Hepatocyte (in vitro differentiated cells): Measurements from ENCODE around the gene MEIOSIN. TPM values are rescaled to one million over a fixed set of nuclear protein-coding genes. Genes with fewer than 3 reads are reported as not detected.

ENCODE experiments used
- DNase-seq: peaks from one replicate; pipeline ENCODE4 v3.0.0-alpha.2; 2016; ENCODE audit warnings: low spot score
- H2AFZ ChIP-seq: fragments of 200-600 bp; sonication (generic); 2 replicates; pipeline ENCODE4 v1.6.0; 2016; ENCODE audit warnings: antibody characterized with exemption, mild to moderate bottlenecking
- H3K27ac ChIP-seq: fragments of 200-600 bp; sonication (generic); 2 replicates; pipeline ENCODE4 v1.5.1; 2016; ENCODE audit warnings: mild to moderate bottlenecking
- H3K27me3 ChIP-seq: fragments of 200-600 bp; sonication (generic); 2 replicates; pipeline ENCODE4 v1.6.1; 2016
- H3K36me3 ChIP-seq: fragments of 200-600 bp; sonication (generic); replicated peaks from 2 replicates; pipeline ENCODE4 v1.5.1; 2016; ENCODE audit warnings: low read depth; ENCODE audit not compliant: insufficient read depth
- H3K4me1 ChIP-seq: fragments of 200-600 bp; sonication (generic); 2 replicates; pipeline ENCODE4 v1.5.1; 2016; ENCODE audit warnings: mild to moderate bottlenecking, moderate library complexity; ENCODE audit not compliant: insufficient read depth
- H3K4me2 ChIP-seq: fragments of 200-600 bp; sonication (generic); 2 replicates; pipeline ENCODE4 v1.6.0; 2016
- H3K4me3 ChIP-seq: fragments of 200-600 bp; sonication (generic); 2 replicates; pipeline ENCODE4 v1.5.1; 2016; ENCODE audit warnings: mild to moderate bottlenecking
- H3K79me2 ChIP-seq: fragments of 200-600 bp; sonication (generic); 2 replicates; pipeline ENCODE4 v1.6.0; 2017; ENCODE audit warnings: mild to moderate bottlenecking
- H3K9me2 ChIP-seq: fragments of 200-600 bp; sonication (generic); replicated peaks from 2 replicates; pipeline ENCODE4 v1.6.0; 2017; ENCODE audit warnings: mild to moderate bottlenecking; ENCODE audit not compliant: insufficient read depth
- H3K9me3 ChIP-seq: fragments of 200-600 bp; sonication (generic); 2 replicates; pipeline ENCODE4 v1.5.1; 2016; ENCODE audit warnings: low read depth, mild to moderate bottlenecking
- H4K20me1 ChIP-seq: fragments of 200-600 bp; sonication (generic); 2 replicates; pipeline ENCODE4 v1.6.0; 2016; ENCODE audit warnings: mild to moderate bottlenecking; ENCODE audit not compliant: insufficient read depth, poor library complexity, severe bottlenecking
- CTCF ChIP-seq: fragments of 200-600 bp; sonication (generic); IDR thresholded peaks from 2 replicates; pipeline ENCODE4 v1.5.1; 2016; ENCODE audit warnings: antibody characterized with exemption, mild to moderate bottlenecking; ENCODE audit not compliant: poor library complexity
- EZH2 ChIP-seq: fragments of 200-600 bp; sonication (generic); IDR thresholded peaks from 2 replicates; pipeline ENCODE4 v1.6.1; 2016; ENCODE audit warnings: antibody characterized with exemption, mild to moderate bottlenecking, borderline replicate concordance
- EZH2phosphoT487 ChIP-seq: fragments of 200-600 bp; sonication (generic); IDR thresholded peaks from one replicate; pipeline ENCODE4 v1.6.1; 2018; ENCODE audit warnings: antibody characterized with exemption, mild to moderate bottlenecking, low read depth, moderate library complexity; ENCODE audit not compliant: unreplicated experiment, severe bottlenecking
- WGBS: methylation state at CpG from one replicate; pipeline ENCODE4 v1.1.6; 2016; ENCODE audit warnings: low lambda C conversion rate; ENCODE audit errors: missing lambda C conversion rate; 5-methylcytosine and 5-hydroxymethylcytosine counted together
- polyA plus RNA-seq: library from polyadenylated mRNA; unstranded; fragments of >200 nt; fragmentation: Nextera tagmentation; extraction: Ambion mirVana; gene quantifications from 2 replicates; pipeline ENCODE4 v1.2.1, GENCODE V29; 2016
- total RNA-seq: library from RNA; depleted of rRNA; stranded (reverse); fragments of >200 nt; gene quantifications from 2 replicates; pipeline ENCODE4 v1.2.3, GENCODE V29; 2014

Gene MEIOSIN
- total and polyA plus RNA-seq, 2 experiments from 2014 or later: not detected

DNA sequence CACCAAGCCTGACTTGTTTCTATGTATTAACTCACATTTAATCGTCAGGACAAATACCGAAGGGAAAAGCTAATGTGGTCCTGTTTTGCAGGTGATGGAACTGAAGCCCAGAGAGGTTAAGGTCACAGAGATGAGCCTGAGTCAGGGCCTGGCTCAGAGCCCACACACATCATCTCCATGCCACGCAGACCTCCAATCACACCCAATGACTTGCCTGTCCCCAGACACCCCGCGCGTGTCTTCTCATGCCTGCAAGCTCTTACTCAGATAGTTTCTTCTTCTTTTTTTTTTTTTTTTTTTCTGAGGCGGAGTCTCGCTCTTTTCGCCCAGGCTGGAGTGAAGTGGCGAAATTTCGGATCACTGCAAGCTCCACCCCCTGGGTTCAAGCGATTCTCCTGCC is 19.4 kb downstream of the MEIOSIN start:
- H3K4me2 ChIP-seq: no peak overlapping the region
- H3K27ac ChIP-seq: no peak overlapping the region
- no peaks in the 10 kb centered on the region for H3K36me3 ChIP-seq
- H3K79me2 ChIP-seq: no peaks in the 10 kb centered on the region
- H3K4me3 ChIP-seq: no peak overlapping the region
- H3K9me3 ChIP-seq: no peaks in the 10 kb centered on the region
- no peaks in the 10 kb centered on the region for H3K4me1 ChIP-seq
- no peaks in the 10 kb centered on the region for H3K27me3 ChIP-seq
- no peak overlapping the region for H2AFZ ChIP-seq
- H3K9me2 ChIP-seq: no peaks in the 10 kb centered on the region
- no peak for TF ChIP-seq EZH2phosphoT487
- TF ChIP-seq CTCF: no peak
- no peak for TF ChIP-seq EZH2
- no peak for DNase-seq
- H4K20me1 ChIP-seq: no peaks in the 10 kb centered on the region
- WGBS: 98% methylated on average over 12 of the region's 12 CpGs

DNA sequence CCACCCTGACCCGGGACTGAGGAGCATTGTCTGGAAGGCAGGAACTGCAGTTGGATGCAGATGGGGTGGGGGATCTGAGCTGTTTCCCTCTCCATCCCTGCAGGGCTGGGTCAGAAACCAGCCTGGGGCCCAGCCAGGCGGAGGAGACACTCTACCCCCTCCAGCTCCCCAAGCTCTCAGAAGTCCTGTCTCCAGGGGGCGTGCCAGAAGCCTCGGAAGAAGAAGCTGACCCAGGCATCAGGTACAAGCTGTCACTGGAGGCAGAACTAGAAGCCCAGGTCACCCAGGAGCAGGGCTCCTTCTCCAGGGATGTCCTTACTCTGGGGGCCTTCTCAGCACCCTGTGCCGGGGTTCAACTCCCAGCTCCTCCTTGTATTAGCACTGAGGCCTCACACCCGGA is 20.3 kb downstream of the MEIOSIN start:
- Histone ChIP-seq H4K20me1 (no peaks in the 10 kb centered on the region), H3K4me1 (no peaks in the 10 kb centered on the region), H3K27ac (no peak overlapping the region), H2AFZ (no peak overlapping the region), H3K4me3 (no peak overlapping the region), H3K9me2 (no peaks in the 10 kb centered on the region), H3K4me2 (no peak overlapping the region), H3K9me3 (no peaks in the 10 kb centered on the region), H3K27me3 (no peaks in the 10 kb centered on the region), H3K79me2 (no peaks in the 10 kb centered on the region), H3K36me3 (no peaks in the 10 kb centered on the region)
- TF ChIP-seq CTCF: peak; percentile 7
- TF ChIP-seq EZH2phosphoT487: no peak
- WGBS: 69% methylated on average over 6 of the region's 6 CpGs
- DNase-seq: no peak

GRCh38 chr19:45754323-45754722 is 21.1 kb downstream of the MEIOSIN start:
- no peaks in the 10 kb centered on the region for H3K4me1 ChIP-seq
- no peak for DNase-seq
- H3K27me3 ChIP-seq: no peaks in the 10 kb centered on the region
- TF ChIP-seq CTCF (no peak), EZH2phosphoT487 (no peak), EZH2 (no peak)
- H3K4me2 ChIP-seq: no peak overlapping the region
- H3K4me3 ChIP-seq: no peak overlapping the region
- H2AFZ ChIP-seq: no peak overlapping the region
- H4K20me1 ChIP-seq: no peaks in the 10 kb centered on the region
- no peak overlapping the region for H3K27ac ChIP-seq
- H3K36me3 ChIP-seq: no peaks in the 10 kb centered on the region
- no peaks in the 10 kb centered on the region for H3K79me2 ChIP-seq
- 96% methylated on average over 8 of the region's 8 CpGs for WGBS
- H3K9me3 ChIP-seq: no peaks in the 10 kb centered on the region
- no peaks in the 10 kb centered on the region for H3K9me2 ChIP-seq

- H4K20me1 ChIP-seq: no peaks in the 10 kb centered on the region
- no peak overlapping the region for H3K4me2 ChIP-seq
- no peak overlapping the region for H3K4me3 ChIP-seq
- TF ChIP-seq CTCF (no peak), EZH2phosphoT487 (no peak), EZH2 (no peak)
- H3K27ac ChIP-seq: no peak overlapping the region
- no peaks in the 10 kb centered on the region for H3K9me3 ChIP-seq
- no peak overlapping the region for H2AFZ ChIP-seq
- 75% methylated on average over 9 of the region's 9 CpGs for WGBS
- no peaks in the 10 kb centered on the region for H3K4me1 ChIP-seq
- no peaks in the 10 kb centered on the region for H3K79me2 ChIP-seq
- no peak for DNase-seq
- H3K9me2 ChIP-seq: no peaks in the 10 kb centered on the region
- H3K36me3 ChIP-seq: no peaks in the 10 kb centered on the region
- H3K27me3 ChIP-seq: no peaks in the 10 kb centered on the region
Measured at GRCh38 chr19:45757695-45758094, 24.5 kb downstream of the MEIOSIN start.
